HCT116 (cell line): ENCODE measurements around the gene CNTN4.

ENCODE experiments used
- CEBPB ChIP-seq: IDR thresholded peaks from 2 replicates; pipeline ENCODE4 v1.6.1; 2012; ENCODE audit warnings: low read depth
- CTCF ChIP-seq, 3 experiments: fragments of 200-600 bp in 1 of 3; sonication (generic) in 1 of 3; IDR thresholded peaks in 2 of 3; conservative IDR thresholded peaks in 1 of 3; 2 replicates each; pipeline ENCODE4 v1.5.1; 2012 to 2017; ENCODE audit warnings: low read depth in 2 of 3, low read length in 2 of 3, antibody characterized with exemption in 1 of 3, borderline replicate concordance in 1 of 3, control low read depth in 1 of 3, mild to moderate bottlenecking in 1 of 3, mixed read lengths in 1 of 3, mixed run types in 1 of 3, moderate library complexity in 1 of 3; ENCODE audit not compliant: insufficient read depth in 1 of 3
- FOSL1 ChIP-seq: IDR thresholded peaks from 2 replicates; pipeline ENCODE4 v1.6.1; 2012; ENCODE audit warnings: low read depth

- TF ChIP-seq CEBPB (no peak), CTCF (IDR thresholded peaks at IDR 0.05 in 2 of 3, conservative IDR thresholded peaks at IDR 0.05 in 1 of 3; ENCODE audit: borderline replicate concordance in 1 of 3, insufficient read depth in 1 of 3, low read depth in 2 of 3, low read length in 2 of 3) (no peak), FOSL1 (no peak)
Observed at GRCh38 chr3:2823437-2824211, 725.0 kb downstream of the CNTN4 start.
